Activated T-helper 1 cell treated with anti-CD3 and anti-CD28 coated beads, Interleukin-12 subunit alpha, Interleukin-12 subunit beta, Interleukin-2, Interleukin-4 antibody, amounts not matched to agents 30 ng/mL and 10 ng/mL and 1 ng/mL, durations not matched to agents 14 hours and 24 hours and 36 hours (primary cell): ENCODE results near the gene SYT6. TPM values are rescaled to one million over a fixed set of nuclear protein-coding genes. Genes with fewer than 3 reads are reported as not detected.

Experiments
- DNase-seq: peaks from one replicate; pipeline ENCODE4 v3.0.0; 2021; ENCODE audit warnings: low spot score
- H3K27ac Mint-ChIP-seq: one replicate; pipeline ENCODE4 v1.8.0; 2021; ENCODE audit warnings: mild to moderate bottlenecking, mixed read lengths
- H3K27me3 Mint-ChIP-seq: one replicate; pipeline ENCODE4 v1.8.0; 2022; ENCODE audit warnings: mild to moderate bottlenecking, moderate library complexity, mixed read lengths; ENCODE audit not compliant: insufficient read depth
- H3K36me3 Mint-ChIP-seq: one replicate; pipeline ENCODE4 v1.8.0; 2021; ENCODE audit warnings: low read depth, mixed read lengths
- H3K4me1 Mint-ChIP-seq: one replicate; pipeline ENCODE4 v1.8.0; 2021; ENCODE audit warnings: low read depth, mixed read lengths
- H3K4me3 Mint-ChIP-seq: one replicate; pipeline ENCODE4 v1.8.0; 2021; ENCODE audit warnings: mild to moderate bottlenecking, moderate library complexity, mixed read lengths
- H3K9me3 Mint-ChIP-seq: one replicate; pipeline ENCODE4 v1.8.0; 2021; ENCODE audit warnings: mixed read lengths
- intact Hi-C: fragments of 100-400 bp; cut with micrococcal nuclease; formaldehyde crosslinking; loops from one replicate; pipeline ENCODE4 v1.15.1; 2024
- total RNA-seq: library from RNA; stranded (reverse); gene quantifications from 2 replicates; pipeline ENCODE4 v1.2.3, GENCODE V29; 2022

The SYT6 gene
- total RNA-seq, 1 donor from 2014 or later: not detected

DNA sequence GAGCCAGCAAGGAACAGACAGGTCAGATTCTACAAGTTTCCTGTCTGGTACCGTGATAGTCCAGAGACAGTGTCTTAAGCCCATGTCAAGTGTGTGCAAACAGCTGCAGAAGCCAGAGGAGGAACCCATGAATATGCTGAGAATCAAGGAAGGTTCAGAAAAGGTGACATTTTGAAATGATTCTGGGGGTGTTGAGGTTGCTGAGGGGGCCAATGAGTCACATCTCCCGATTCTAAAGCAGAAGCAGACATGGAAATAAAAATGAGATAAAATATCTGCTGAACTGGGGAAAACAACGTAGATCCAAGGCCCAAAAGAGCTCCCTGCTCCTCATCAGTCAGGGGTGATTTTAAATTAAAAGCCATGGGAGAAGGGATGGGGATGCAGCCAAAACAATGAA is 15.8 kb upstream of the SYT6 start:
- no peak overlapping the region for H3K4me3 Mint-ChIP-seq

DNA sequence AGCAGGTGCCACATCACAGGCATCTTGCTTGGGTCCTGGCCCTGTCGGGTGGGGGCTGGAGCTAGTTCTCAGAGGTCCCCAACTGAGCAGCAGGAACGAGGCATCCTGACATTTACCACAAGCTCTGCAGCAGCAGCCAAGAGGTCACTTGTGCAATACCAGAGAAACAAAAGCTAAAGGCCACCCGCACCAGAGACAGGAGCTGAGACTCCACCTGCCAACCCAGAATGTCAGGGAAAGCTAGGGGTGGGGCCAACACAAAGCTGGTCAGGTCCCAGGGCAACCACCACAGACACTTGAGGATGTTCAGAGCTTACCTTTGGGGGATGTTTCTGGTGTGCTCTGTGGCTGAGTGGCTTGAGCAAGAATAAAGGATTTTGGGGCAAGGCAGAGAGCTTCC is 13.6 kb upstream of the SYT6 start:
- intact Hi-C loops: no loop called here
- no peak for DNase-seq
- Mint-ChIP-seq H3K4me1 (no peaks in the 10 kb centered on the region), H3K4me3 (no peak overlapping the region), H3K36me3 (no peaks in the 10 kb centered on the region), H3K9me3 (no peaks in the 10 kb centered on the region), H3K27ac (no peak overlapping the region), H3K27me3 (peaks cover 2% of the 10 kb centered on the region)

More for the DNA sequence above, 15.8 kb upstream of the SYT6 start:
- no peak for DNase-seq
- no peaks in the 10 kb centered on the region for H3K36me3 Mint-ChIP-seq
- no peak overlapping the region for H3K27ac Mint-ChIP-seq
- intact Hi-C loops: no loop called here
- H3K4me1 Mint-ChIP-seq: no peaks in the 10 kb centered on the region
- H3K9me3 Mint-ChIP-seq: no peaks in the 10 kb centered on the region
- peaks cover 2% of the 10 kb centered on the region for H3K27me3 Mint-ChIP-seq

DNA sequence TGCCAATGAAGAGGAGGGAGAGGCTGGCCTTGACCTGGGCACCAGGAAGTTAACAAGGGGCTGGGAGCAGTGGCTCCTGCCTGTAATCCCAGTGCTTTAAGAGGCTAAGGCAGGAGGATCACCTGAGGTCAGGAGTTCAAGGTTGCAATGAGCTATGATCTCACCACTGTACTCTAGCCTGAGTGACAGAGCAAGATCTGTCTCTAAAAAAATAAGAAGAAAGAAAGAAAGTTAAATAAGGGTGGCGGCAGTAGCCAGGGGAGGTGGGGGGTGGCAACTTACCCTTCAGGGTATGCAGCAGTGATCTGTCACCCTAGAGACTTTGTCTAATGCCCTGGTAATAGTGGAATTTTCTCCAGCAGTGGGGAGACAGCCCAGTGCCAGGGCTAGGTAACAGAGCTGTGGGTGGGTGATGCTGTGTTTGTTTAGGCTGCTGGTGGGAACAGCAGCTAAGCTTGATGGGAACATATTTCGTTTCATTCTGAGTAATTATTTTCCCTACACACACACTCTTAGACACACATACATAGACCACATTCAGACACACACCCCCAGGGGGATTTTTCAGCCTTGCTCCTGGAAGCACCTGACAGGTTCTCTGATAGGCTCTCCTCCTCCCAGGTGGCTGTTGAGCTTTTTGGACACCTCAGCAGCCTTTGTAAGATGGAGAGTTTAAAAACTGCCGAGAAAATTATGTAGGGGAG is 11.3 kb upstream of the SYT6 start:
- H3K36me3 Mint-ChIP-seq: no peaks in the 10 kb centered on the region
- no peaks in the 10 kb centered on the region for H3K4me1 Mint-ChIP-seq
- H3K27me3 Mint-ChIP-seq: peaks cover 7% of the 10 kb centered on the region
- no peak overlapping the region for H3K27ac Mint-ChIP-seq
- intact Hi-C loops: no loop called here
- no peak for DNase-seq
- no peaks in the 10 kb centered on the region for H3K9me3 Mint-ChIP-seq
- H3K4me3 Mint-ChIP-seq: no peak overlapping the region

DNA sequence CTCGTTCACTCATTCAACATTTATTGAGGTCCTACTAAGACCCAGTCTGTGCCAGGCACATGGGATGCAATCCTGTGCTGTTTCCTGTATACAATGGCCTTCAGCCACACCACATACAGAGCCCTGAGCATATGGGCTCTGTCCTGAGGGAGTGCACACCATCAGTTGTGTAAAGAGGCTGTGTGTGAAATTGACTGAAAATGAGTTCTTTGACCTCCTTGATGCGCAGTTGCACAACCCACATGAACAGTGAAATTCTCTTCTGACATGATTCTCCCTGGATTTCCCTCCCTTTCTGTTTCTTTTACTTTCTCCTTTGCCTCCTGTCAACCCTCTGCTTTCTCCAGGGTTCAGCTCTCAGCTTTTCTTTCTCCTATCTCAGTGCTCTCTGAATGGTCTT is 6.3 kb upstream of the SYT6 start:
- Mint-ChIP-seq H3K4me1 (no peaks in the 10 kb centered on the region), H3K36me3 (no peaks in the 10 kb centered on the region), H3K4me3 (no peak overlapping the region), H3K27me3 (peaks cover 26% of the 10 kb centered on the region), H3K9me3 (no peaks in the 10 kb centered on the region), H3K27ac (no peak overlapping the region)
- intact Hi-C loops: no loop called here
- no peak for DNase-seq

DNA sequence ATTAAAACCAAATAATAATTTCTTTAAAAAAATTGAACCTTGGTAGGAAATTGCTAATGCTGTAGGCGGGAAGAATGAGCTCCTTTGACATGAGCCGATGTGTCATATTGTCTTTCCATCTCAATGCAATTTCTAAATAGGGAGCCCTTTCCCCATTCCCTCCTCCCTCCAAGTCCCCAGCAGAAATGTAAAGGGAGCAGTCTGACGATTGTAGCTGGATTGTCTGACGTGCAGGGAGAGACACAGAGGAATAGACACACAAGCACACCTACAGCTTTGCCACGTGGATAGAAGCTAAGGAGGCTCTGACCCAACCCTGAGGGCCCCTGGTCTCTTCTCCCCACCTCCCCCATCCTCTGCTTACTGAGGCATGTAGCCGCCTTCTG is 3.6 kb upstream of the SYT6 start:
- no peaks in the 10 kb centered on the region for H3K4me1 Mint-ChIP-seq
- H3K27me3 Mint-ChIP-seq: peaks cover 39% of the 10 kb centered on the region
- no peaks in the 10 kb centered on the region for H3K36me3 Mint-ChIP-seq
- intact Hi-C loops: no loop called here
- no peak overlapping the region for H3K4me3 Mint-ChIP-seq
- DNase-seq: no peak
- H3K9me3 Mint-ChIP-seq: no peaks in the 10 kb centered on the region
- H3K27ac Mint-ChIP-seq: no peak overlapping the region

DNA sequence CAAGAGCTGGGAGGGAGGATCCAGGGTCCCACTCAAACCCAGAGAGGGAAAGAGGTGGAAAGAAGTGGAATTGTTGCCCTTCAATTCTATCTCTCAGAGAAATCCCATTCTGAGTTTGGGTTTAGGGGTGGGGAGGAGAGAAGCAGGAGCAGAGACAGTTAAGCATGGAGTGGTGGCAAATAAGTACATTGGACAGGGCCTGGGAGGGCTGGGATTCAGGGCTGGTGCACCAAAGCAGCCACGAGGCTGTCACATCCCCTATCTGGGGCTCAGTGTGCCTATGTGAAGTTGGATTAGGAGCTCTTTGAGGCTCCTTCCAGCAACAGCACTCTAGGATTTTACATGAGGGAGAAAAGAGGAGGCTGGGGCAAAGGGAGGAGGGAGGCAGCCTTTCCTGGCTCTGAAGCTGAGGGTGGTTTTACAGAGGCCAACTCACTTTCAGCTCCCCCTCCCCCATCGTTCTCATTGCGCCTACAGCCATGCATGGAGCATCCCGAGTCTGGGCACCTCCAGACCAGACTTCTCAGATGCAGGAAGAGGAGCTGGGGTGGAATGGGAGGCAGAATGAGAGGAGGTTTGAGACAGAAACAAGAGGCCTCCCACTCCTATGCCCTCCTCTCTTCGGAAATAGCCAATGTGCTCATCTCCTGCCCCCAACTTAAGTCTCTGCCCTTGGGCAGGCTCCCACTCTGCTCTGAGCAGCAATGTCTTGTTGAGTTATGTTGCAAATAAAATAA is 3.0 kb upstream of the SYT6 start:
- no peak for DNase-seq
- Mint-ChIP-seq H3K27me3 (peaks cover 44% of the 10 kb centered on the region), H3K4me3 (no peak overlapping the region), H3K4me1 (no peaks in the 10 kb centered on the region), H3K9me3 (no peaks in the 10 kb centered on the region), H3K27ac (no peak overlapping the region), H3K36me3 (no peaks in the 10 kb centered on the region)
- intact Hi-C loops: no loop called here

DNA sequence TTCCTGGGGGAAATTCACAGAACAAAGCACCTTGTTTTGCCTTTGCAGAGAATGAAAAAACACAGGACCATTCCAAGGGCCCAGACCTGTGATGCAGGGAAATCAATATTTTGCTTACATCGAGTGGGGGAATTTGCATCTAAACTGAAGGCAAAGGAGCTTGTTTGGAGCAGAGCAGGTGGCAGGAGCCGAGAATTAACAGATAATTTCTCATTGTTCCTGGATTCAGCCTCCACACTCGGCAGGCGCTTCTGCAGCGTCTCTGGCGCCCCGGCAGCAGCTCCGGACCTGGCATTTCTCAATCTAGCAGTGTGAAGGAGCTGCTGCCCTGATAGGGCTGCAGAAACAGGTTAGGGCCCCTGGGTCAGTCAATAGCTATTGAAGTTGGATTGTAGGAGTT is 2.0 kb upstream of the SYT6 start:
- intact Hi-C loops: no loop called here
- no peak overlapping the region for H3K4me3 Mint-ChIP-seq
- H3K4me1 Mint-ChIP-seq: no peaks in the 10 kb centered on the region
- no peak for DNase-seq
- peaks cover 50% of the 10 kb centered on the region for H3K27me3 Mint-ChIP-seq
- H3K9me3 Mint-ChIP-seq: no peaks in the 10 kb centered on the region
- no peak overlapping the region for H3K27ac Mint-ChIP-seq
- H3K36me3 Mint-ChIP-seq: no peaks in the 10 kb centered on the region

DNA sequence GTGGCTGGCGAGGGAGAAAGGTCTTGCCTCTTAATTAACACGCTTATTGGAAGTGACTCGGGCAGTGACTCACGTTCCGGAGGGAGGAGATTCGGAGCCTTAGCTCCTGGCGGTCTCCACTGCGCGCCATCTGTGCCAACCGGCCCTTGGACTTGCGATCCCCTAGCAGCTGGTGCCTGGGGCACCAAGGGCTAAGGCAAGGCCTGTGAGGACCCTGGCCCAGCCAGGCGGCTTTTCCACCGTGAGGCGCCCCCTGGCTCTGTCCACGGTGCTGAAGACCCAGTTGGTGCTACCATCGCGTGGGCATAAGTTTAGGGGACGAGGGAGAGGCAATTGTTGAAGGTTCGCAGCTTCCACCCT is 1.3 kb upstream of the SYT6 start:
- no peak for DNase-seq
- H3K4me3 Mint-ChIP-seq: no peak overlapping the region

DNA sequence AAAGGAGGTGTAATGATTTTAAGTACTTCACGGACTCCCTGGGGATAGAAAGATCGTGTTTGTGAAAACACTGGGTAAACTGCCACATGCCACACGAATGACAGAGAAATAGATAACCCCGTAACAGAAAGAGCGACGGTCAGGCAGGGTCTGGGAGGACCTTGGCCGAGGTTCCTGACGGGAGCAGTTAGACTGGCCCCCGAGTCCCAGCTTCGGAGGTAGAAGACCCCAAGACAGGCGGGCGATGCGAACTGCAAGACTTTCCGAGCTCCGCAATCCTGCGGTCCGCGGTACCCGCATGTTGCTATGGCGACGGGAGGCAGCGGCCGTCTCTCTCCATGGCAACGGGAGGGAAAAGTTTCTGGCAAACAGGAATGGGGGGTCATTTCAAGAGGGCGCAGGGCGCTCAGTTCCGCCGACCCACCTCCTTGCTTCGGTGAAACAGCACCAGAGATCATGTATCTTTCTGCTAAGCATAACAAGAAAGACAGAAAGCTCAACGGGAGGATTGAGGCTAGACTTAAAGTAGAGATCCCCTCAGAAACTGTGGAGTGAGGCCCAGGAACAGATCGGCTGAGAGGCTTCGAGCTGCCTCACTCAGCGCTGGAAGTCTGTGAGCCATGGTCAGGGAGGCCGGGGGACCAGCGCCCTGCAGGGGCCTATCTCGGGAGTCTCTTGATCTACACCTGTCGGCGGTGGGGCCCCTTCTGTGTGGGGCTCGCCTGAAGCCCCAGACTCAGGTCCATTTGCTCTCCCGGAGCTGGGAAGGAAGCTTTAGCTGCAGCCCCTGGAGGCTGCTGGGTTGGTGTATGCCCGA is 685 bp upstream of the SYT6 start:
- peaks cover 59% of the 10 kb centered on the region for H3K27me3 Mint-ChIP-seq
- no peak overlapping the region for H3K4me3 Mint-ChIP-seq
- H3K9me3 Mint-ChIP-seq: no peaks in the 10 kb centered on the region
- no peaks in the 10 kb centered on the region for H3K4me1 Mint-ChIP-seq
- no peaks in the 10 kb centered on the region for H3K36me3 Mint-ChIP-seq
- intact Hi-C loops: no loop called here
- DNase-seq: no peak
- H3K27ac Mint-ChIP-seq: no peak overlapping the region

More for the DNA sequence above, 1.3 kb upstream of the SYT6 start:
- Mint-ChIP-seq H3K9me3 (no peaks in the 10 kb centered on the region), H3K27ac (no peak overlapping the region), H3K27me3 (peaks cover 57% of the 10 kb centered on the region), H3K36me3 (no peaks in the 10 kb centered on the region), H3K4me1 (no peaks in the 10 kb centered on the region)
- intact Hi-C loops: no loop called here

DNA sequence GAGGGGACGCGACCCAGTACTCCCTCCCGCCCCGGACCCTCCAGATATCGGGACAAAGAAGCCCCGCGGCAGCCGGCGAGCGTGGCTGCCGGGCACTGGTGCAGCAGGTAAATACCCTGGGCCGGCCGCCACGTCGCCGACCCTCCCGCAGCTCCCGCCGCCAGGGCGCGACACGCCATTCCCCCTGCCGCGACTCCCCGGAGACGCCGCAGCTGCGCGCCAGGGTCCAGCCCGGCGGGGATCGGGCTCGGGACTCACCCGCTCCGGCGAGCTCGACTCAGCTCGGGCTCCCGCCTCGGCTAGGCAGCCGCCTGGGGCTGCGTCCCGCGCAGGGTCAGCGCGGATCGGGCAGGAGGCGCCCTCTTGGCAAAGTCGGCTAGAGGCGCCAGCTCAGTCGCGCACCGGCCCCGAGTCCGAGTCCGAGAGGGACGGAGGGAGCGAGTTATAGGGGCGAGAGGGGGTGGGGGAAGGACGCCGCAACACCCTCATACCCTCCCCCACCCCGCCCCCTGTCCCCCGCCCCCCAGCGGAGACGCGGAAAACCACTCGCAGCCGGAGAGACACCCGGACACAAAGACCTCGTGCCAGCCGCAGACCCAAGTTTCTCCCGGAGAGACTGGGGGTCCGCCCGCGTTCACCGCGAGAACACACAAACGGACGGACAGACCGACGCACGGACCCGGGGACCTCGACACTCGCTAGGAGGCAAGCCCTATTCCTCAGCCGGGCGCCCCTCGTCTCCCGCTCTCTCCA is 985 bp downstream of the SYT6 start:
- Mint-ChIP-seq H3K36me3 (no peaks in the 10 kb centered on the region), H3K27ac (no peak overlapping the region), H3K4me1 (no peaks in the 10 kb centered on the region), H3K9me3 (no peaks in the 10 kb centered on the region), H3K4me3 (no peak overlapping the region), H3K27me3 (peaks cover 56% of the 10 kb centered on the region)
- no peak for DNase-seq
- intact Hi-C loops: no loop called here

DNA sequence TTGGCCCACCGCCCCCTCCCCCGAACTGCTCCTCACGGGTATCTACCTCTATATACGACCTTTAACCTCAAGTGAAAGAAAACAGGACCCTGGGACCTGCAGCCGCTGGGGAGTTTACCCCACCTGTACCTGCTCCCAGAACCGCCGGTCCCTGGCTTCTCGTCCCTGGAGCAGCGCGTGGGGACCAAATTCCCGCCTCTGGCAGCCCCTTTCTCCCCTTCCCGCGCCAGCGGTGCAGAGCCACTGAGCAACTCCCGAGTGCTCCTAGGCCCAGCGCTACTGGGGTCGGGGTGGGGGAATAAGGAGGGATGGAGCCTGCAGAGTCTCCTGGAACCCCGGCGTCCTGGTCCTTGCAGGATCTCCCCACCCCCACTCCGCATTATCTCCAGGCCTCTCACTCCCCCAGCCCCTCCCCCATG is 1.6 kb downstream of the SYT6 start:
- Mint-ChIP-seq H3K36me3 (no peaks in the 10 kb centered on the region), H3K4me1 (no peaks in the 10 kb centered on the region), H3K27ac (no peak overlapping the region), H3K27me3 (peaks cover 57% of the 10 kb centered on the region), H3K4me3 (no peak overlapping the region), H3K9me3 (no peaks in the 10 kb centered on the region)
- no peak for DNase-seq
- intact Hi-C loops: no loop called here

DNA sequence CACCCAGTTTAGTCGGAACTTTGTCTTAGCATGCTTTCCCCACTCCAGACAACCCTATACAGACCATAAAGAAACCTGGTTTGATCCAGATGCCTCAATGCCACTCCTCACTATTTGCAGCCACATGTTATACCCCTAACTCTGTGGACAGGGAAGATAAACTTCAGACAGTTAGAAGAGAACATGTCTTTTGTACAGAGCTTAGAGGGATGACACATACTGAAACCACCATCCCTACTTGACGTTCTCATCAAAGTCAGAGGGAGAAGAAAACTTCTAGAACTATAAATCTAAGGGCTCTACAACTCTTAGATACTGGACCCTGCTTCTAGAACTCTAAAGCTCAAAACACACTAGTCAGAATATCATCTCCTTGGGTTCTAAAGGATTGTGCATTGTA is 3.7 kb downstream of the SYT6 start:
- no peak overlapping the region for H3K4me3 Mint-ChIP-seq
- intact Hi-C loops: no loop called here
- H3K27me3 Mint-ChIP-seq: peaks cover 44% of the 10 kb centered on the region
- H3K36me3 Mint-ChIP-seq: no peaks in the 10 kb centered on the region
- DNase-seq: no peak
- no peaks in the 10 kb centered on the region for H3K4me1 Mint-ChIP-seq
- H3K9me3 Mint-ChIP-seq: no peaks in the 10 kb centered on the region
- H3K27ac Mint-ChIP-seq: no peak overlapping the region
